Activated naive CD8-positive, alpha-beta T cell treated with anti-CD3 and anti-CD28 coated beads, Interleukin-2, amount 10 ng/mL, durations not matched to agents 7 days and 5 days (primary cell): ENCODE data around the gene CCDC144A. TPM values are rescaled to one million over a fixed set of nuclear protein-coding genes. Genes with fewer than 3 reads are reported as not detected.
"Not testable (repeated sequence)": the region's sequence is repeated elsewhere in the genome, so short reads cannot be mapped to it uniquely, and the experiment has no call there.

Source experiments
- ATAC-seq: fragments of 150-1000 bp; cut with Tn5 transposase; one replicate; pipeline ENCODE4 v1.10.0; 2021; ENCODE audit warnings: low read depth, moderate library complexity
- POLR2A ChIA-PET: fragments of 350-600 bp; sonication (Branson Sonifier 250); formaldehyde crosslinking; loops from one replicate; lab custom pipeline; 2021; ENCODE audit warnings: antibody characterized with exemption; lab: Charles Lee
- DNase-seq: peaks from one replicate; pipeline ENCODE4 v3.0.0; 2021
- H3K27ac Mint-ChIP-seq: one replicate; pipeline ENCODE4 v1.8.0; 2022; ENCODE audit warnings: mild to moderate bottlenecking, mixed read lengths
- H3K27me3 Mint-ChIP-seq: one replicate; pipeline ENCODE4 v1.8.0; 2022; ENCODE audit warnings: mild to moderate bottlenecking, moderate library complexity, mixed read lengths
- H3K36me3 Mint-ChIP-seq: one replicate; pipeline ENCODE4 v1.8.0; 2021; ENCODE audit warnings: mild to moderate bottlenecking, mixed read lengths
- H3K4me1 Mint-ChIP-seq: one replicate; pipeline ENCODE4 v1.8.0; 2021; ENCODE audit warnings: mixed read lengths
- H3K4me3 Mint-ChIP-seq: one replicate; pipeline ENCODE4 v1.8.0; 2022; ENCODE audit warnings: mild to moderate bottlenecking, moderate library complexity, mixed read lengths
- H3K9me3 Mint-ChIP-seq: one replicate; pipeline ENCODE4 v1.8.0; 2021; ENCODE audit warnings: mixed read lengths
- total RNA-seq, 2 experiments: library from RNA; stranded (reverse); gene quantifications; one replicate each; pipeline ENCODE4 v1.2.3, GENCODE V29; 2021

The CCDC144A gene
- total RNA-seq, 2 experiments from 2014 or later: 2.9 to 4.8 TPM

- H3K9me3 Mint-ChIP-seq, H3K36me3 Mint-ChIP-seq, H3K27ac Mint-ChIP-seq, H3K4me3 Mint-ChIP-seq, DNase-seq, ATAC-seq, POLR2A ChIA-PET, H3K4me1 Mint-ChIP-seq: not testable (repeated sequence)
- peaks cover 25% of the 10 kb centered on the region for H3K27me3 Mint-ChIP-seq
These were observed 4.0 kb upstream of the CCDC144A start for GRCh38 chr17:16686019-16686418.

DNA sequence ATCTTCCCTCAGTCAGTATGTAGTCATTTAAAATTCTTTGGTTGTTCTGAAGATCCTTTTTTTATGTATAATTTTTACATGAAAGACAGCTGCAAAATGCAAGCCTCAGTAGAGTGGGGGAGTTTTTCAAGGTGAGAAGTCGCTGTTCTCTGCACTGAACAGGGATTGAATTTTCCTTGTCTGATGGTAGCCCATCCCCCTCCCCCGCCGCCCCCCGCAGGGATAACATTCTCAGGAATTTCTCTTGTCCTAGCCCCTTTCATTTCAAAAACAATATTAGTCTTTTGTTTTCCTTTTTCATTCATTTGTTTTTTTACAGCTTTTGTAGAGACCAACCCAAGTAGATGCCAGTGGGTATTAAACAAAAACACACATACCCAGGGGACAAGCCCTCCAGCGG is 2.9 kb upstream of the CCDC144A start:
- H3K4me3 Mint-ChIP-seq, H3K9me3 Mint-ChIP-seq, H3K36me3 Mint-ChIP-seq, DNase-seq, H3K4me1 Mint-ChIP-seq, ATAC-seq, POLR2A ChIA-PET, H3K27ac Mint-ChIP-seq: not testable (repeated sequence)
- H3K27me3 Mint-ChIP-seq: peaks cover 20% of the 10 kb centered on the region

DNA sequence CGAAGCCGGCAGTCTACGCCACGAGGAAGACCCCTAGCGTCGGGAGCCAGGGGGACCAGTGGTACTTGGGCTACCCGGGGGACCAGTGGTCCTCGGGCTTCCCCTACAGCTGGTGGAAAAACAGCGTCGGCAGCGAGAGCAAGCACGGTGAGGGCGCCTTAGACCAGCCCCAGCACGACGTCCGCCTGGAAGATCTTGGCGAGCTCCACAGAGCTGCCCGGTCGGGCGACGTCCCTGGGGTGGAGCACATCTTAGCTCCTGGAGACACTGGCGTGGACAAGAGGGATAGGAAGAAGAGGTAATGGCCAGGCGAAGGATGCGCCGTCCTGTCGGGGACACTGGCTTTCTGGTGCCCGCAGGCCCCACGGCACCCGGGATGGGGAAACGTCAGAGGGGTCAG is 406 bp downstream of the CCDC144A start:
- Mint-ChIP-seq H3K4me3 (peak overlapping the region; percentile 71), H3K27ac (peak overlapping the region; percentile 78)
- POLR2A ChIA-PET, H3K36me3 Mint-ChIP-seq, H3K4me1 Mint-ChIP-seq, H3K9me3 Mint-ChIP-seq, H3K27me3 Mint-ChIP-seq, DNase-seq: not testable (repeated sequence)
- ATAC-seq: peak; percentile 43

DNA sequence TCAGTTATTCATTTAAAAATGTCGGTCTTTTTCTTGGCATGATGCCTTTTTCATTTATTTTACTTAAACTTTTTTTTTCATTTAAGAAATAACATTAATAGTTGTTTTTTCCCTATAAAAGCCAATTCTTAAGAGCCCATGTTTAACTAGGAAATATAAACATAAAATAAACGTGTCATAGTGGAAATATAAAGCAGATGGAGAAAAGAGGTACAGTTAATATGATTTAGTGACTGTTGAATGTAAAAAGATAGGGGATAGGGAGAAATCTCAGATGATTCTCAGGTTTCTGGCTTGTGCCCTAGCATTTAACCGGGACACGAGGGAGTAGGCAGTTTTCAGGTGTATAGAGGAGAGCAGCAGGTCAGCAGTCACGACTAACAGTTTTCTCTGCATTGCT is 7.6 kb downstream of the CCDC144A start:
- H3K4me1 Mint-ChIP-seq, H3K27ac Mint-ChIP-seq, H3K9me3 Mint-ChIP-seq, H3K4me3 Mint-ChIP-seq, ATAC-seq, DNase-seq, H3K27me3 Mint-ChIP-seq, POLR2A ChIA-PET, H3K36me3 Mint-ChIP-seq: not testable (repeated sequence)

DNA sequence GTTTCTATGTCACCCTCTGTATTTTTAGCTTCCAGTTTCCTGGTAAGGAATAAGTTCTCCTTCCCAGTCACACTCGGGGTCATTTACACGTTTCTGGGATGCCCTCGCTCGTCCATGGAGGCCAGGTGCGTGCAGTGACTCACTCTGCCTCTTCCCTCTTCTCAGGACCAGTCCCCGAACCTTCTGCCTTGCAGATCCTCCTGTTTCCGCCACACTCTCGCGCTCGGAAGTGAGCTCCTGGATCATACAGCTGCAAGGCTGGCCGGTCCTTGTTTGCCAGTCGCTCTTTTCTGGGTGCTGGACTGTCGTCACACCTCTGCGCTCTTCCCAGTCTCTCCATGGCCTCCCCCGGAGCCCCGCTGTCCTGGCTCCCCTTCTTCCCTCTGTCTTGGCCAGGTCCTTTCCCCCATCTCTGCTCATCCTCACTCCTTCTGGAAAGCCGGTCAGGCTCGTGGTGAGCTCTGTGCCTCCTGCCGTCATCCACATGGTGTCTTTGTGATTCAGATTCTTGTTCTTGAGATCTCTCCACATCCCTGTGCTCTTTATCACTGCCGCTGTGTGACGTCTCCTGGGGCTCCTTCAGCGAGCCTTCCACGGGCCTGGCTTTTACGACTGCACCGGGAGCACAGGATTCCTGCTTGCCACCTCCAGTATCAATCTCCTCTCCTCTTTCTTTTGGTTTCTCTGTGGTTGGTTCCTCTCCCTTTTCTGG is 55.6 kb downstream of the CCDC144A start:
- peak overlapping the region; percentile 31 for H3K4me3 Mint-ChIP-seq
- peaks cover 31% of the 10 kb centered on the region for H3K27me3 Mint-ChIP-seq
- POLR2A ChIA-PET: not testable (repeated sequence)

GRCh38 chr17:16746571-16746970 is 56.5 kb downstream of the CCDC144A start:
- H3K9me3 Mint-ChIP-seq, H3K4me3 Mint-ChIP-seq, DNase-seq, ATAC-seq, POLR2A ChIA-PET, H3K27ac Mint-ChIP-seq, H3K4me1 Mint-ChIP-seq, H3K36me3 Mint-ChIP-seq: not testable (repeated sequence)
- peaks cover 36% of the 10 kb centered on the region for H3K27me3 Mint-ChIP-seq

More for the DNA sequence above, 55.6 kb downstream of the CCDC144A start:
- not testable (repeated sequence) for H3K27ac Mint-ChIP-seq, DNase-seq, ATAC-seq, H3K4me1 Mint-ChIP-seq, H3K36me3 Mint-ChIP-seq, H3K9me3 Mint-ChIP-seq

DNA sequence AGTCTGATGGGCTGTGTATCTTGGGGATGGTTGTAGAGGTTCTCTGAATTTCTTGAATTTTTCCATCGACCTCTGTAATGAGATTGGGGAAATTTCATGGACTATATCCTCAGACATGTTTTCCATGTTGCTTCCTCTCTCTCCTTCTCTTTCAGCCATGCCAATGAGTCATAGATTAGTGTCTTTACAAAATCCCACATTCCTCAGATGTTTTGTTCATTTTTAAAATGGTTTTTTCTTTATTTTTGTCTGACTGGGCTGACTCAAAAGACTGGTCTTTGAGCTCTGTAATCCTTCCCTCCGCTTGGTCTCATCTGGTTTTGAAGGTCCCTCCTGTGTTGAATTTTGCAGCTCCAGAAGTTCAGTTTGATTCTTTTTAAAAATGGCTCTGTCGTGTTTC is 60.5 kb downstream of the CCDC144A start:
- POLR2A ChIA-PET: not testable (repeated sequence)

DNA sequence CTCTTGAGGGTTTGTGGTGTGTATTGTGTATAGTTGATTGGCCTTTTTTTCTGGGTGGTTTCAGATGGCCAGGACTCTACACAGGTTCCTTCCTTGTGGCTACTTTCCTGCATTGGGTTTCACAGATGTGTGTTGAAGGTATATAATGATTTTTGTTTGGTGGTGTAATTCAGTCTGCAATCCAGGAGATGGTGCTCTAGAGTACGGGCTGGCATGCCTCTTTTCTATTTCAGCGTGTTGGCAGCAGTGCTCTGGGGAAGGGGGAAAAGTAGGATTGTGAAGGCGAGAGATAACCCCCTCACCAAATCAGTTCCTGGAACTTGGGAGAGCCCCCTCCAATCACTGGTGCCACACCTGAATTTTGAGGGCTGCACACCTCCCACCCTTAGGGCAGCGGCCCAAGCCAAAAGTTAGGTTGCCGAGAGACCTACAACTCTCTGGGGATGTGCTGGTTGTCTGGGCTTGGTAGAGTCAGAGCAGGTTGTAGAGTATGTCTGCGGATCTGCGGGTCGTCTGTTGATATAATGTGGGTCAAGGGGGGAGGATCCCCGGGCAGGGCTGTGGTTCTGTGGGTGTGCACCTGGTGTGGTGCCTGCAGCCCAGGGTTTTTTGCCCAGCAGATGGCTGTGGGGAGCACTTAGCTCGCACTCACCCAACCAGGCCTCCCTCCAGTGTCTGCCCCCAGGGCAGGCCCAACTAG is 61.3 kb downstream of the CCDC144A start:
- H3K36me3 Mint-ChIP-seq, DNase-seq: not testable (repeated sequence)

More for the DNA sequence above, 60.5 kb downstream of the CCDC144A start:
- peaks cover 31% of the 10 kb centered on the region for H3K27me3 Mint-ChIP-seq
- H3K9me3 Mint-ChIP-seq, H3K4me1 Mint-ChIP-seq, H3K36me3 Mint-ChIP-seq, H3K27ac Mint-ChIP-seq, H3K4me3 Mint-ChIP-seq, DNase-seq, ATAC-seq: not testable (repeated sequence)

GRCh38 chr17:16751924-16752287 is 61.9 kb downstream of the CCDC144A start:
- H3K4me1 Mint-ChIP-seq, H3K9me3 Mint-ChIP-seq, H3K27ac Mint-ChIP-seq, DNase-seq, H3K4me3 Mint-ChIP-seq, H3K36me3 Mint-ChIP-seq, POLR2A ChIA-PET, ATAC-seq: not testable (repeated sequence)
- H3K27me3 Mint-ChIP-seq: peaks cover 18% of the 10 kb centered on the region

More for the DNA sequence above, 61.3 kb downstream of the CCDC144A start:
- H3K4me1 Mint-ChIP-seq, H3K27ac Mint-ChIP-seq, H3K9me3 Mint-ChIP-seq, H3K4me3 Mint-ChIP-seq, POLR2A ChIA-PET, ATAC-seq: not testable (repeated sequence)
- peaks cover 22% of the 10 kb centered on the region for H3K27me3 Mint-ChIP-seq

DNA sequence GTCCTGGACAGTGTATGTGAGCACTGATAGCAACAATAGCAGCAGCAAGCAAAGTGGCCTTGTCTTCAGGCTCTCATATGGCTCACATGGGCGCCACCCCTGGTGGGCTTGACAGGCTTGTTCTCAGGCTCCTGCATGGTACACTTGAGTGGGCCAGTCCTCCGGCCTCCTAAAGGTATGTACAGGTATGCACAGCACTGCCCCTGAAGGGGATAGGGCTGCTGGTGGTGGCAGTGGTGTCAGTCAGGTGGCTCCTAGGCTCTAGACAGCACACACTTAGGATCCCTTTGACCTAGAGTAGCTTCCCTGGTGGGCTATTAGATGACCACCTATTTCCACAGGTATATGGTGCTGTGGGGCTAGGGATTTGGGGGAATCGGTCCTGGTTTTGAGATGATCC is 67.5 kb downstream of the CCDC144A start:
- POLR2A ChIA-PET, H3K9me3 Mint-ChIP-seq, H3K27me3 Mint-ChIP-seq, H3K4me3 Mint-ChIP-seq, ATAC-seq, H3K4me1 Mint-ChIP-seq, H3K36me3 Mint-ChIP-seq, DNase-seq, H3K27ac Mint-ChIP-seq: not testable (repeated sequence)

- DNase-seq, H3K36me3 Mint-ChIP-seq, ATAC-seq, H3K27ac Mint-ChIP-seq, H3K9me3 Mint-ChIP-seq, POLR2A ChIA-PET, H3K4me3 Mint-ChIP-seq, H3K27me3 Mint-ChIP-seq, H3K4me1 Mint-ChIP-seq: not testable (repeated sequence)
These were observed 68.1 kb downstream of the CCDC144A start for GRCh38 chr17:16758177-16758576.

GRCh38 chr17:16768290-16769175 is 78.5 kb downstream of the CCDC144A start:
- DNase-seq, H3K27ac Mint-ChIP-seq, ATAC-seq, H3K4me3 Mint-ChIP-seq, POLR2A ChIA-PET, H3K4me1 Mint-ChIP-seq, H3K36me3 Mint-ChIP-seq, H3K27me3 Mint-ChIP-seq, H3K9me3 Mint-ChIP-seq: not testable (repeated sequence)

GRCh38 chr17:16772394-16773145 is 82.5 kb downstream of the CCDC144A start:
- H3K36me3 Mint-ChIP-seq, H3K27ac Mint-ChIP-seq, ATAC-seq, H3K9me3 Mint-ChIP-seq, DNase-seq, H3K4me1 Mint-ChIP-seq, H3K4me3 Mint-ChIP-seq, H3K27me3 Mint-ChIP-seq, POLR2A ChIA-PET: not testable (repeated sequence)
